Caco-2 (cell line): Measurements from ENCODE around the gene AMBRA1. TPM values are rescaled to one million over a fixed set of nuclear protein-coding genes. Genes with fewer than 3 reads are reported as not detected.

ENCODE experiments used
- BruUV-seq: library from RNA; stranded (reverse); fragments of 400-500 nt; replicated peaks from 2 replicates; lab custom pipeline; 2021; lab: Mats Ljungman, UMichigan
- CTCF ChIA-PET: fragments of 300-600 bp; sonication (Branson Sonifier 250); formaldehyde crosslinking; loops from one replicate; lab custom pipeline; 2022; ENCODE audit warnings: antibody characterized with exemption; lab: Charles Lee
- POLR2A ChIA-PET: fragments of 300-600 bp; sonication (Branson Sonifier 250); formaldehyde crosslinking; loops from one replicate; lab custom pipeline; 2022; ENCODE audit warnings: antibody characterized with exemption; lab: Charles Lee
- DNase-seq, 2 experiments: peaks; one replicate each; pipeline versions ENCODE4 v3.0.0 to v3.0.0-alpha.2; 2020 to 2022
- H3K27me3 ChIP-seq: replicated peaks from 2 replicates; pipeline ENCODE4 v1.6.0; 2011; ENCODE audit warnings: low read length; ENCODE audit not compliant: control insufficient read depth, insufficient read depth
- H3K36me3 ChIP-seq: 2 replicates; pipeline ENCODE4 v1.5.1; 2011; ENCODE audit warnings: low read length; ENCODE audit not compliant: control insufficient read depth, insufficient read depth
- H3K4me1 ChIP-seq: fragments of 250-450 bp; sonication (Bioruptor Pico); 2 replicates; pipeline ENCODE4 v1.5.1; 2020; ENCODE audit warnings: mild to moderate bottlenecking
- H3K4me3 ChIP-seq: 2 replicates; pipeline ENCODE4 v1.5.1; 2011; ENCODE audit warnings: low read depth, mild to moderate bottlenecking, control low read depth, low read length
- H3K9me3 ChIP-seq: fragments of 250-450 bp; sonication (Bioruptor Pico); 2 replicates; pipeline ENCODE4 v1.5.1; 2020; ENCODE audit warnings: mild to moderate bottlenecking, moderate library complexity
- H3K27ac Mint-ChIP-seq: one replicate; pipeline ENCODE4 v1.8.0; 2022; ENCODE audit warnings: mixed read lengths; ENCODE audit not compliant: unreplicated experiment
- H3K27me3 Mint-ChIP-seq: one replicate; pipeline ENCODE4 v1.8.0; 2022; ENCODE audit warnings: mixed read lengths; ENCODE audit not compliant: insufficient read depth, unreplicated experiment
- H3K36me3 Mint-ChIP-seq: one replicate; pipeline ENCODE4 v1.8.0; 2022; ENCODE audit warnings: mild to moderate bottlenecking, mixed read lengths; ENCODE audit not compliant: insufficient read depth, unreplicated experiment
- H3K4me1 Mint-ChIP-seq: one replicate; pipeline ENCODE4 v1.8.0; 2022; ENCODE audit warnings: low read depth, mixed read lengths; ENCODE audit not compliant: unreplicated experiment
- H3K4me3 Mint-ChIP-seq: one replicate; pipeline ENCODE4 v1.8.0; 2022; ENCODE audit warnings: mild to moderate bottlenecking, moderate library complexity, mixed read lengths; ENCODE audit not compliant: unreplicated experiment
- H3K9me3 Mint-ChIP-seq: one replicate; pipeline ENCODE4 v1.8.0; 2022; ENCODE audit warnings: mixed read lengths; ENCODE audit not compliant: unreplicated experiment
- intact Hi-C: fragments of 100-400 bp; cut with micrococcal nuclease; formaldehyde crosslinking; loops from one replicate; pipeline ENCODE4 v1.10.0; 2022; ENCODE audit not compliant: unreplicated experiment
- total RNA-seq: library from RNA; stranded (reverse); gene quantifications from 2 replicates; pipeline ENCODE4 v1.2.3, GENCODE V29; 2022
- TF ChIP-seq, protein P1 (sequence below), 2 experiments: fragments of 200-600 bp in 1 of 2; IDR thresholded peaks; 1 replicate in 1 of 2; 2 replicates in 1 of 2; pipeline versions ENCODE4 v1.5.1 to v1.8.0; 2011 to 2022; ENCODE audit warnings: antibody characterized with exemption in 1 of 2, control low read depth in 1 of 2, inconsistent platforms in 1 of 2, low read depth in 1 of 2, low read length in 1 of 2, mild to moderate bottlenecking in 1 of 2, moderate library complexity in 1 of 2; ENCODE audit not compliant: insufficient read depth in 1 of 2, severe bottlenecking in 1 of 2, unreplicated experiment in 1 of 2

Gene AMBRA1
- total RNA-seq, 1 experiment from 2014 or later = 48.1 TPM

DNA sequence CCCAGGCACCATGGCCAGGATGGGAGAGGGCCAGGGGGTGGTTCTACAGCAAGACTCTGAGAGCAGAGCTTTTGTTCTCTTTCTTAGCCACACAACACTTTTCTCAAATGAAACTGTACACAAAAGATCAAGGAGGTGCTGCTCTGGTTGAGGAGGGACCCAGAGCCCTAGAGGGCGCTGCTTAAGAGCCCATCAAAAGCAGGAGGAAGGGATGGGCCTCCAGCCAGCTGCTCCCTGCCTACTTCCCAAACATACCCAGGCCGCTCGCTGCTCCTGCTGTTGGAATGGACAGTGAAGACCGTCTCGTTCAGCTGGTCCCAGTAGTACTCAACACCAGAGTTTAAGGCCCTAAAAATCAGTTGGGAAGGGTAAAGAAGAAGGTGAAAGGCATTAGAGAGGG is 183.8 kb downstream of the AMBRA1 start:
- no peaks in the 10 kb centered on the region for H3K4me1 Mint-ChIP-seq
- H3K4me3 ChIP-seq = no peak overlapping the region
- no peak overlapping the region for H3K27ac Mint-ChIP-seq
- H3K4me1 ChIP-seq = 0 out of 2 replicates have a peak, but pooled peaks cover 6% of the 10 kb centered on the region
- H3K9me3 Mint-ChIP-seq = no peaks in the 10 kb centered on the region
- H3K27me3 ChIP-seq = no peaks in the 10 kb centered on the region
- H3K36me3 Mint-ChIP-seq = peaks cover 51% of the 10 kb centered on the region
- H3K27me3 Mint-ChIP-seq = no peaks in the 10 kb centered on the region
- peaks cover 5% of the 10 kb centered on the region for H3K36me3 ChIP-seq
- ChIA-PET POLR2A (no interaction called here), CTCF (interaction anchor here (0.5 to 1.7 kb wide), 2 partner anchors 18 to 106 kb away, joined by 3 to 5 read pairs; no protein-coding TSS in a partner anchor)
- no peaks in the 10 kb centered on the region for H3K9me3 ChIP-seq
- TF ChIP-seq, protein P1, sequence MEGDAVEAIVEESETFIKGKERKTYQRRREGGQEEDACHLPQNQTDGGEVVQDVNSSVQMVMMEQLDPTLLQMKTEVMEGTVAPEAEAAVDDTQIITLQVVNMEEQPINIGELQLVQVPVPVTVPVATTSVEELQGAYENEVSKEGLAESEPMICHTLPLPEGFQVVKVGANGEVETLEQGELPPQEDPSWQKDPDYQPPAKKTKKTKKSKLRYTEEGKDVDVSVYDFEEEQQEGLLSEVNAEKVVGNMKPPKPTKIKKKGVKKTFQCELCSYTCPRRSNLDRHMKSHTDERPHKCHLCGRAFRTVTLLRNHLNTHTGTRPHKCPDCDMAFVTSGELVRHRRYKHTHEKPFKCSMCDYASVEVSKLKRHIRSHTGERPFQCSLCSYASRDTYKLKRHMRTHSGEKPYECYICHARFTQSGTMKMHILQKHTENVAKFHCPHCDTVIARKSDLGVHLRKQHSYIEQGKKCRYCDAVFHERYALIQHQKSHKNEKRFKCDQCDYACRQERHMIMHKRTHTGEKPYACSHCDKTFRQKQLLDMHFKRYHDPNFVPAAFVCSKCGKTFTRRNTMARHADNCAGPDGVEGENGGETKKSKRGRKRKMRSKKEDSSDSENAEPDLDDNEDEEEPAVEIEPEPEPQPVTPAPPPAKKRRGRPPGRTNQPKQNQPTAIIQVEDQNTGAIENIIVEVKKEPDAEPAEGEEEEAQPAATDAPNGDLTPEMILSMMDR (IDR thresholded peaks at IDR 0.05; ENCODE audit: insufficient read depth in 1 of 2, low read depth in 1 of 2, low read length in 1 of 2, severe bottlenecking in 1 of 2, unreplicated experiment in 1 of 2) = peak in 1 of 2 experiments; percentile 42
- DNase-seq = no peak
- no TSS peak for BruUV-seq
- intact Hi-C loops = no loop called here
- H3K4me3 Mint-ChIP-seq = no peak overlapping the region

DNA sequence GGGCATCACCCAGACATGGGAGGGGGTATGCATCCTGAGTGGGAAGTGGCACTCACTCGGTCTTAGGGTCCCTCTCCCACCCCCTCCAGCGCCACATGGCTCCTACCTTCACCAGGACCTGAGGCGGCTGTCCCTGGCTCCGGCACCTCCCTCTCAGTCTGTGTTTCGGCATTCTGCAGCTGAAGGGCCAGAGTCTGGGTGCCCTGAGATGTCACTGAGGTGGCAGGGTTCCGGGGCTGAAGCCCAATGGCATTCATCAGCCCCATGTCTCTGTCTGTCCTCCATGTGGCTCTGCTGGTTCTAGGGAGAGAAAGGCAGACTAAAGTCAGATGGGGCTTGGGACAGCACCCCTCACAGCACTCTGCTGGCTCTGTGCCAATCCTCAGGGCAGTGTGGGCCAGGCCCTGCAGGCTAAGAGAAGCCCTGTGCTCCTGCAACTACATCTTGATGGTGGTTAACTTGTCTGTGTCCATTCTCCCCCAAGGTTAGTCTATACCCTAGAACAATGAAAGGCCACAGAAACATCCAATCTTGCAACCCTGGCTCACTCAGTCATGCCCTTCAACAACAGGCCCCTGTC is 185.3 kb downstream of the AMBRA1 start:
- BruUV-seq = no TSS peak
- CTCF ChIA-PET = interaction anchor here (1.5 kb wide), 1 partner anchor 20 kb away, joined by 4 read pairs; no protein-coding TSS in a partner anchor
- Mint-ChIP-seq H3K4me3 (no peak overlapping the region), H3K27ac (no peak overlapping the region), H3K9me3 (no peaks in the 10 kb centered on the region), H3K36me3 (peaks cover 52% of the 10 kb centered on the region), H3K4me1 (no peaks in the 10 kb centered on the region), H3K27me3 (no peaks in the 10 kb centered on the region)
- TF ChIP-seq, protein P1 (IDR thresholded peaks at IDR 0.05; ENCODE audit: insufficient read depth in 1 of 2, low read depth in 1 of 2, low read length in 1 of 2, severe bottlenecking in 1 of 2, unreplicated experiment in 1 of 2) = no peak
- Histone ChIP-seq H3K27me3 (no peaks in the 10 kb centered on the region), H3K4me1 (no peaks in the 10 kb centered on the region), H3K36me3 (peaks cover 4% of the 10 kb centered on the region; the same call in 1 of the 2 replicates), H3K9me3 (no peaks in the 10 kb centered on the region), H3K4me3 (no peak overlapping the region)
- no peak for DNase-seq
- POLR2A ChIA-PET = no interaction called here
- intact Hi-C loops = no loop called here

DNA sequence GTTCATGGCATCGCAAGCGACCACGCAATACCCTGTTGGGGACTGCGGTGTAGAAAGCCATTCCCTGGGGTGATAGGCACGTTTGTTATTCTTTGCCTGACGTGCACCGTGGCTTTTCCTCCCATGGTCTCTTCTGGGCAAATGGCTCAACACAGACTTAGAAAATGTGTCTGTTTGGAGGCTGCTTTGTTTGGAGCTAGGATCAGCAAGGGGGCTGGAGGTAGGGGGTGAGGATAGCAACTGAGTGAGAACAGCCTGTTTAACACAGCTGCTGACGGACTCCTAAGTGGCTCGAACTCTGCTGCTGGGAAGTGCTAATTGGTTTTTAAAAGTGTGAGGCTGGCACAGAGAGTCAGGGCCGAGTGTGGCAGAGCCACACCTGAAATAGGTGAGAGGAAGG is 186.2 kb downstream of the AMBRA1 start:
- no TSS peak for BruUV-seq
- Mint-ChIP-seq H3K27me3 (no peaks in the 10 kb centered on the region), H3K27ac (no peak overlapping the region), H3K9me3 (no peaks in the 10 kb centered on the region), H3K4me3 (no peak overlapping the region), H3K36me3 (peaks cover 54% of the 10 kb centered on the region), H3K4me1 (no peaks in the 10 kb centered on the region)
- no peak for DNase-seq
- ChIA-PET POLR2A (interaction anchor here (0.5 to 0.6 kb wide), 2 partner anchors 27 to 69 kb away, joined by 3 to 4 read pairs; no protein-coding TSS in a partner anchor), CTCF (interaction anchor here (1.5 kb wide), 1 partner anchor 19 kb away, joined by 4 read pairs; no protein-coding TSS in a partner anchor)
- Histone ChIP-seq H3K4me3 (no peak overlapping the region), H3K4me1 (no peaks in the 10 kb centered on the region), H3K27me3 (no peaks in the 10 kb centered on the region), H3K9me3 (no peaks in the 10 kb centered on the region), H3K36me3 (peaks cover 6% of the 10 kb centered on the region; the same call in 1 of the 2 replicates)
- TF ChIP-seq, protein P1 (IDR thresholded peaks at IDR 0.05; ENCODE audit: insufficient read depth in 1 of 2, low read depth in 1 of 2, low read length in 1 of 2, severe bottlenecking in 1 of 2, unreplicated experiment in 1 of 2) = no peak
- intact Hi-C loops = no loop called here
